ENCODE data around the gene PLXDC1. TPM values are rescaled to one million over a fixed set of nuclear protein-coding genes. Genes with fewer than 3 reads are reported as not detected.

Gene PLXDC1
- total and polyA plus RNA-seq, 2 of the 13 experiments (the other 11 are each of a cell fraction or from before 2014, with no cell fraction given), result not detected

DNA sequence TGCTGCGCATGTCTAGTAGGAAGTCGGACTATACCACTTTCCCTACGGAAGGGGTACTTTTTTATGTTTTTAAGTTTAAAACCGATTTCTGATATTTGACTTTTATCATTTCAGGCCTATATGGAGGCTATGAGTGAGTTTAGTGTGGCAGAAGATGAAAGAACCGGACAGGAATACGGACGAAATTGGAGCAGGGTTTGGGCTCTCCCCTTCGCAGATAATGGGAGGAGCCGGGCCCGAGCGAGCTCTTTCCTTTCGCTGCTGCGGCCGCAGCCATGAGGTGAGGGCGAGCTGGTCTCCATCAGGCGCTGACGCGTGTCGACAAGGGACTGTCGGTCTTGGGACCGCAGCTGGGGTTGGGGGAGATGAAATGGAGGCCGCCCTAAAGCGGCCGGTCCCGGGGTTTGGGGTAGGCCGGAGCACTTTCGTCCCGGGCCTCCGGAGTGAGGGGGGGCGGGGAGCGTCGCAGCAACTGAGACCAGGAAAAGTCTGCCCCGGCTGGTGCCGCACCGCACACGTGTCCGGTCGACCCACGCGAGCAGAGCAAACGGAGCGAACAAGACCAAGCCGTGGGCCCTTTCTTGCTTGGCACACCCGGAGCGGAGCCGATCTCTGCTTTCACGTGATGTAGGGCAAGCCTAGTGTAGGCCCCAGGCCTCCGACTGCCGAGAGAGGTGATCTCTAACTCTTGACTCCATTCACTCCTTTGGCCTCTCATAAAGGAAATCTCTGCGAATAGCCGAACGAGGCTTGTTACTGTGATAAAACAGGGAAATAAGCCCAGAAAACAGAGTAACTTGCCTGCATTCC is 48.8 kb upstream of the PLXDC1 start, which contains the start of gene RPL19 (continued):
- TF ChIP-seq, protein P1, sequence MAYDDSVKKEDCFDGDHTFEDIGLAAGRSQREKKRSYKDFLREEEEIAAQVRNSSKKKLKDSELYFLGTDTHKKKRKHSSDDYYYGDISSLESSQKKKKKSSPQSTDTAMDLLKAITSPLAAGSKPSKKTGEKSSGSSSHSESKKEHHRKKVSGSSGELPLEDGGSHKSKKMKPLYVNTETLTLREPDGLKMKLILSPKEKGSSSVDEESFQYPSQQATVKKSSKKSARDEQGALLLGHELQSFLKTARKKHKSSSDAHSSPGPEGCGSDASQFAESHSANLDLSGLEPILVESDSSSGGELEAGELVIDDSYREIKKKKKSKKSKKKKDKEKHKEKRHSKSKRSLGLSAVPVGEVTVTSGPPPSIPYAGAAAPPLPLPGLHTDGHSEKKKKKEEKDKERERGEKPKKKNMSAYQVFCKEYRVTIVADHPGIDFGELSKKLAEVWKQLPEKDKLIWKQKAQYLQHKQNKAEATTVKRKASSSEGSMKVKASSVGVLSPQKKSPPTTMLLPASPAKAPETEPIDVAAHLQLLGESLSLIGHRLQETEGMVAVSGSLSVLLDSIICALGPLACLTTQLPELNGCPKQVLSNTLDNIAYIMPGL (CRISPR knock-in tag; IDR thresholded peaks at IDR 0.05; ENCODE audit: borderline replicate concordance in 1 of 2, low read depth in 1 of 2), result peak; percentile 82 to 90
- TF ChIP-seq TEAD2 (CRISPR knock-in tag; IDR thresholded peaks at IDR 0.05), result peak; percentile 66; the same call in 1 of the 2 replicates
- TF ChIP-seq, protein P2, sequence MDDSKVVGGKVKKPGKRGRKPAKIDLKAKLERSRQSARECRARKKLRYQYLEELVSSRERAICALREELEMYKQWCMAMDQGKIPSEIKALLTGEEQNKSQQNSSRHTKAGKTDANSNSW (CRISPR knock-in tag; IDR thresholded peaks at IDR 0.05; ENCODE audit: borderline replicate concordance), result no peak
- TF ChIP-seq, protein P3, sequence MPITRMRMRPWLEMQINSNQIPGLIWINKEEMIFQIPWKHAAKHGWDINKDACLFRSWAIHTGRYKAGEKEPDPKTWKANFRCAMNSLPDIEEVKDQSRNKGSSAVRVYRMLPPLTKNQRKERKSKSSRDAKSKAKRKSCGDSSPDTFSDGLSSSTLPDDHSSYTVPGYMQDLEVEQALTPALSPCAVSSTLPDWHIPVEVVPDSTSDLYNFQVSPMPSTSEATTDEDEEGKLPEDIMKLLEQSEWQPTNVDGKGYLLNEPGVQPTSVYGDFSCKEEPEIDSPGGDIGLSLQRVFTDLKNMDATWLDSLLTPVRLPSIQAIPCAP (CRISPR knock-in tag; IDR thresholded peaks at IDR 0.05; ENCODE audit: low read depth), result 0 out of 2 replicates have a peak, but pooled peaks have one; percentile 67
- TF ChIP-seq, protein P4, sequence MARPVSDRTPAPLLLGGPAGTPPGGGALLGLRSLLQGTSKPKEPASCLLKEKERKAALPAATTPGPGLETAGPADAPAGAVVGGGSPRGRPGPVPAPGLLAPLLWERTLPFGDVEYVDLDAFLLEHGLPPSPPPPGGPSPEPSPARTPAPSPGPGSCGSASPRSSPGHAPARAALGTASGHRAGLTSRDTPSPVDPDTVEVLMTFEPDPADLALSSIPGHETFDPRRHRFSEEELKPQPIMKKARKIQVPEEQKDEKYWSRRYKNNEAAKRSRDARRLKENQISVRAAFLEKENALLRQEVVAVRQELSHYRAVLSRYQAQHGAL (CRISPR knock-in tag; IDR thresholded peaks at IDR 0.05; ENCODE audit: not compliant biosample characterization), result peak; percentile 62
- TF ChIP-seq ZFP90 (CRISPR knock-in tag; IDR thresholded peaks at IDR 0.05; ENCODE audit: borderline replicate concordance), result peak; percentile 26; the same call in 1 of the 2 replicates
- TF ChIP-seq RARA (CRISPR knock-in tag; IDR thresholded peaks at IDR 0.05), result peak; percentile 22; the same call in 1 of the 2 replicates
- TF ChIP-seq ZNF101 (CRISPR knock-in tag; IDR thresholded peaks at IDR 0.05; ENCODE audit: borderline replicate concordance, low read depth), result no peak
- TF ChIP-seq, protein P5, sequence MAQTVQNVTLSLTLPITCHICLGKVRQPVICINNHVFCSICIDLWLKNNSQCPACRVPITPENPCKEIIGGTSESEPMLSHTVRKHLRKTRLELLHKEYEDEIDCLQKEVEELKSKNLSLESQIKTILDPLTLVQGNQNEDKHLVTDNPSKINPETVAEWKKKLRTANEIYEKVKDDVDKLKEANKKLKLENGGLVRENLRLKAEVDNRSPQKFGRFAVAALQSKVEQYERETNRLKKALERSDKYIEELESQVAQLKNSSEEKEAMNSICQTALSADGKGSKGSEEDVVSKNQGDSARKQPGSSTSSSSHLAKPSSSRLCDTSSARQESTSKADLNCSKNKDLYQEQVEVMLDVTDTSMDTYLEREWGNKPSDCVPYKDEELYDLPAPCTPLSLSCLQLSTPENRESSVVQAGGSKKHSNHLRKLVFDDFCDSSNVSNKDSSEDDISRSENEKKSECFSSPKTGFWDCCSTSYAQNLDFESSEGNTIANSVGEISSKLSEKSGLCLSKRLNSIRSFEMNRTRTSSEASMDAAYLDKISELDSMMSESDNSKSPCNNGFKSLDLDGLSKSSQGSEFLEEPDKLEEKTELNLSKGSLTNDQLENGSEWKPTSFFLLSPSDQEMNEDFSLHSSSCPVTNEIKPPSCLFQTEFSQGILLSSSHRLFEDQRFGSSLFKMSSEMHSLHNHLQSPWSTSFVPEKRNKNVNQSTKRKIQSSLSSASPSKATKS (CRISPR knock-in tag; IDR thresholded peaks at IDR 0.05), result peak; percentile 35; the same call in 1 of the 2 replicates
- TF ChIP-seq, protein P6, sequence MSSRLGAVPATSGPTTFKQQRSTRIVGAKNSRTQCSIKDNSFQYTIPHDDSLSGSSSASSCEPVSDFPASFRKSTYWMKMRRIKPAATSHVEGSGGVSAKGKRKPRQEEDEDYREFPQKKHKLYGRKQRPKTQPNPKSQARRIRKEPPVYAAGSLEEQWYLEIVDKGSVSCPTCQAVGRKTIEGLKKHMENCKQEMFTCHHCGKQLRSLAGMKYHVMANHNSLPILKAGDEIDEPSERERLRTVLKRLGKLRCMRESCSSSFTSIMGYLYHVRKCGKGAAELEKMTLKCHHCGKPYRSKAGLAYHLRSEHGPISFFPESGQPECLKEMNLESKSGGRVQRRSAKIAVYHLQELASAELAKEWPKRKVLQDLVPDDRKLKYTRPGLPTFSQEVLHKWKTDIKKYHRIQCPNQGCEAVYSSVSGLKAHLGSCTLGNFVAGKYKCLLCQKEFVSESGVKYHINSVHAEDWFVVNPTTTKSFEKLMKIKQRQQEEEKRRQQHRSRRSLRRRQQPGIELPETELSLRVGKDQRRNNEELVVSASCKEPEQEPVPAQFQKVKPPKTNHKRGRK (CRISPR knock-in tag; IDR thresholded peaks at IDR 0.05), result peak; percentile 51; the same call in 1 of the 2 replicates
- TF ChIP-seq, protein P7, sequence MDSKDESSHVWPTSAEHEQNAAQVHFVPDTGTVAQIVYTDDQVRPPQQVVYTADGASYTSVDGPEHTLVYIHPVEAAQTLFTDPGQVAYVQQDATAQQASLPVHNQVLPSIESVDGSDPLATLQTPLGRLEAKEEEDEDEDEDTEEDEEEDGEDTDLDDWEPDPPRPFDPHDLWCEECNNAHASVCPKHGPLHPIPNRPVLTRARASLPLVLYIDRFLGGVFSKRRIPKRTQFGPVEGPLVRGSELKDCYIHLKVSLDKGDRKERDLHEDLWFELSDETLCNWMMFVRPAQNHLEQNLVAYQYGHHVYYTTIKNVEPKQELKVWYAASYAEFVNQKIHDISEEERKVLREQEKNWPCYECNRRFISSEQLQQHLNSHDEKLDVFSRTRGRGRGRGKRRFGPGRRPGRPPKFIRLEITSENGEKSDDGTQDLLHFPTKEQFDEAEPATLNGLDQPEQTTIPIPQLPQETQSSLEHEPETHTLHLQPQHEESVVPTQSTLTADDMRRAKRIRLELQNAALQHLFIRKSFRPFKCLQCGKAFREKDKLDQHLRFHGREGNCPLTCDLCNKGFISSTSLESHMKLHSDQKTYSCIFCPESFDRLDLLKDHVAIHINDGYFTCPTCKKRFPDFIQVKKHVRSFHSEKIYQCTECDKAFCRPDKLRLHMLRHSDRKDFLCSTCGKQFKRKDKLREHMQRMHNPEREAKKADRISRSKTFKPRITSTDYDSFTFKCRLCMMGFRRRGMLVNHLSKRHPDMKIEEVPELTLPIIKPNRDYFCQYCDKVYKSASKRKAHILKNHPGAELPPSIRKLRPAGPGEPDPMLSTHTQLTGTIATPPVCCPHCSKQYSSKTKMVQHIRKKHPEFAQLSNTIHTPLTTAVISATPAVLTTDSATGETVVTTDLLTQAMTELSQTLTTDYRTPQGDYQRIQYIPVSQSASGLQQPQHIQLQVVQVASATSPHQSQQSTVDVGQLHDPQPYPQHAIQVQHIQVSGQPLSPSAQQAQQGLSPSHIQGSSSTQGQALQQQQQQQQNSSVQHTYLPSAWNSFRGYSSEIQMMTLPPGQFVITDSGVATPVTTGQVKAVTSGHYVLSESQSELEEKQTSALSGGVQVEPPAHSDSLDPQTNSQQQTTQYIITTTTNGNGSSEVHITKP (CRISPR knock-in tag; IDR thresholded peaks at IDR 0.05; ENCODE audit: low read depth), result peak; percentile 99
- TF ChIP-seq ASH2L (IDR thresholded peaks at IDR 0.05; ENCODE audit: insufficient read length, low read depth, low read length), result peak; percentile 98
- TF ChIP-seq, protein P8, sequence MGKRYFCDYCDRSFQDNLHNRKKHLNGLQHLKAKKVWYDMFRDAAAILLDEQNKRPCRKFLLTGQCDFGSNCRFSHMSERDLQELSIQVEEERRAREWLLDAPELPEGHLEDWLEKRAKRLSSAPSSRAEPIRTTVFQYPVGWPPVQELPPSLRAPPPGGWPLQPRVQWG (CRISPR knock-in tag; IDR thresholded peaks at IDR 0.05; ENCODE audit: borderline replicate concordance, low read depth), result no peak
